H1 (cell line): Measurements from ENCODE around the gene MYL3. TPM values are rescaled to one million over a fixed set of nuclear protein-coding genes. Genes with fewer than 3 reads are reported as not detected.

Experiments
- CTCF ChIA-PET: fragments of 300-600 bp; sonication (Branson Sonifier 250); formaldehyde crosslinking; loops from one replicate; lab custom pipeline; 2021; ENCODE audit not compliant: partially characterized antibody; lab: Charles Lee
- POLR2A ChIA-PET: fragments of 300-600 bp; sonication (Branson Sonifier 250); formaldehyde crosslinking; loops from one replicate; lab custom pipeline; 2021; ENCODE audit warnings: inconsistent platforms; ENCODE audit not compliant: partially characterized antibody; lab: Charles Lee
- DNase-seq, 2 experiments: peaks; one replicate each; pipeline versions ENCODE4 v3.0.0 to v3.0.0-alpha.2; 2010 to 2022; ENCODE audit warnings: low spot score in 2 of 2, low read depth in 1 of 2, mixed read lengths in 1 of 2
- FAIRE-seq: peaks from 2 replicates; lab custom pipeline; 2011; peaks lifted over from hg19 to GRCh38; lab: Jason Lieb, UNC
- H2AFZ ChIP-seq: 2 replicates; pipeline ENCODE4 v1.8.1; 2012; ENCODE audit warnings: low read length, inconsistent platforms
- H2AK5ac ChIP-seq: 2 replicates; pipeline ENCODE4 v1.6.1; 2013; ENCODE audit warnings: low read depth, low read length
- H2BK120ac ChIP-seq: replicated peaks from 2 replicates; pipeline ENCODE3; 2013; ENCODE audit warnings: low read depth, low read length, inconsistent platforms
- H2BK12ac ChIP-seq: 2 replicates; pipeline ENCODE4 v1.6.1; 2013; ENCODE audit warnings: low read depth, low read length
- H2BK15ac ChIP-seq: 2 replicates; pipeline ENCODE4 v1.6.1; 2013; ENCODE audit warnings: low read length
- H2BK20ac ChIP-seq: 2 replicates; pipeline ENCODE4 v1.6.1; 2013; ENCODE audit warnings: low read length
- H2BK5ac ChIP-seq: 2 replicates; pipeline ENCODE4 v1.6.1; 2013; ENCODE audit warnings: low read depth, low read length
- H3K14ac ChIP-seq: 2 replicates; pipeline ENCODE4 v1.6.1; 2013; ENCODE audit warnings: inconsistent platforms; ENCODE audit not compliant: insufficient read length
- H3K18ac ChIP-seq: 2 replicates; pipeline ENCODE4 v1.6.1; 2013; ENCODE audit warnings: low read length; ENCODE audit errors: extremely low read depth
- H3K23ac ChIP-seq: 2 replicates; pipeline ENCODE4 v1.6.1; 2013; ENCODE audit warnings: inconsistent platforms; ENCODE audit not compliant: insufficient read length
- H3K23me2 ChIP-seq: 2 replicates; pipeline ENCODE4 v1.6.1; 2013; ENCODE audit warnings: low read depth, low read length
- H3K27ac ChIP-seq: 2 replicates; pipeline ENCODE4 v1.6.1; 2011; ENCODE audit warnings: low read depth, low read length, inconsistent platforms
- H3K27me3 ChIP-seq, 4 experiments: replicated peaks in 1 of 4; 1 replicate in 1 of 4; 2 replicates in 3 of 4; pipeline versions ENCODE4 v1.6.1 to v1.8.1; 2011 to 2013; ENCODE audit warnings: low read length in 3 of 4, mild to moderate bottlenecking in 3 of 4, inconsistent platforms in 2 of 4, mixed read lengths in 2 of 4, moderate library complexity in 1 of 4; ENCODE audit not compliant: control insufficient read depth in 3 of 4, insufficient read depth in 3 of 4; ENCODE audit errors: extremely low read depth in 1 of 4
- H3K36me3 ChIP-seq, 4 experiments: 2 replicates each; pipeline versions ENCODE4 v1.6.1 to v1.8.1; 2011 to 2013; ENCODE audit warnings: mild to moderate bottlenecking in 4 of 4, low read length in 3 of 4, moderate library complexity in 2 of 4, control low read depth in 1 of 4, inconsistent platforms in 1 of 4; ENCODE audit not compliant: insufficient read depth in 4 of 4, control insufficient read depth in 2 of 4
- H3K4ac ChIP-seq: replicated peaks from 2 replicates; pipeline ENCODE3; 2013; ENCODE audit warnings: low read length, low read depth, mixed read lengths, inconsistent platforms; ENCODE audit not compliant: insufficient read length
- H3K4me1 ChIP-seq, 4 experiments: replicated peaks in 1 of 4; 1 replicate in 1 of 4; 2 replicates in 3 of 4; pipeline versions ENCODE4 v1.6.1 to v1.8.1; 2011 to 2013; ENCODE audit warnings: low read length in 3 of 4, inconsistent platforms in 2 of 4, mixed read lengths in 1 of 4; ENCODE audit not compliant: insufficient read depth in 4 of 4, control insufficient read depth in 3 of 4
- H3K4me2 ChIP-seq, 2 experiments: 2 replicates each; pipeline versions ENCODE4 v1.6.1 to v1.8.1; 2011 to 2013; ENCODE audit warnings: low read depth in 2 of 2, low read length in 2 of 2, control low read depth in 1 of 2, inconsistent platforms in 1 of 2, mild to moderate bottlenecking in 1 of 2; ENCODE audit not compliant: insufficient read depth in 1 of 2
- H3K4me3 ChIP-seq, 4 experiments: fragments of 200-600, 300-600 bp in 1 of 4; sonication (generic), shearing (Covaris generic), sonication (Bioruptor Twin) in 1 of 4; 2 replicates each; pipeline versions ENCODE4 v1.5.1 to v1.8.1; 2011 to 2016; ENCODE audit warnings: low read length in 4 of 4, low read depth in 3 of 4, control low read depth in 2 of 4, inconsistent platforms in 2 of 4, mild to moderate bottlenecking in 2 of 4, mixed read lengths in 1 of 4, moderate library complexity in 1 of 4; ENCODE audit not compliant: insufficient read depth in 2 of 4; ENCODE audit errors: extremely low read depth in 1 of 4
- H3K56ac ChIP-seq: replicated peaks from 2 replicates; pipeline ENCODE3; 2013; ENCODE audit warnings: low read depth, mild to moderate bottlenecking, mixed read lengths, low read length, inconsistent platforms; ENCODE audit not compliant: insufficient read length
- H3K79me1 ChIP-seq: 2 replicates; pipeline ENCODE4 v1.6.1; 2013; ENCODE audit warnings: low read depth, low read length, control low read depth
- H3K79me2 ChIP-seq, 2 experiments: 2 replicates each; pipeline versions ENCODE4 v1.6.1 to v1.8.1; 2012 to 2013; ENCODE audit warnings: low read length in 2 of 2, mild to moderate bottlenecking in 2 of 2, inconsistent platforms in 1 of 2; ENCODE audit not compliant: insufficient read depth in 2 of 2, control insufficient read depth in 1 of 2
- H3K9ac ChIP-seq, 4 experiments: replicated peaks in 1 of 4; 1 replicate in 1 of 4; 2 replicates in 3 of 4; pipeline versions ENCODE4 v1.6.1 to v1.8.1; 2011 to 2013; ENCODE audit warnings: low read depth in 3 of 4, low read length in 3 of 4, control low read depth in 2 of 4, mild to moderate bottlenecking in 2 of 4, moderate library complexity in 2 of 4, inconsistent platforms in 1 of 4; ENCODE audit errors: extremely low read depth in 1 of 4
- H3K9me3 ChIP-seq, 2 experiments: 2 replicates each; pipeline versions ENCODE4 v1.6.1 to v1.8.1; 2012 to 2013; ENCODE audit warnings: mild to moderate bottlenecking in 2 of 2, moderate library complexity in 2 of 2, control low read depth in 1 of 2, inconsistent platforms in 1 of 2, low read depth in 1 of 2, low read length in 1 of 2, mixed read lengths in 1 of 2; ENCODE audit not compliant: insufficient read depth in 2 of 2
- H4K20me1 ChIP-seq, 2 experiments: replicated peaks in 1 of 2; 2 replicates each; pipeline versions ENCODE3 to v1.8.1; 2011 to 2013; ENCODE audit warnings: inconsistent platforms in 2 of 2, low read length in 2 of 2, mild to moderate bottlenecking in 1 of 2; ENCODE audit not compliant: insufficient read depth in 2 of 2, control insufficient read depth in 1 of 2
- H4K5ac ChIP-seq: 2 replicates; pipeline ENCODE4 v1.6.1; 2013; ENCODE audit warnings: low read length, low read depth, mixed read lengths, inconsistent platforms; ENCODE audit not compliant: insufficient read length
- H4K8ac ChIP-seq: 2 replicates; pipeline ENCODE4 v1.8.0; 2013; ENCODE audit warnings: mild to moderate bottlenecking, moderate library complexity, low read length, inconsistent platforms; ENCODE audit not compliant: insufficient read depth; ENCODE audit errors: extremely low read depth
- H4K91ac ChIP-seq: replicated peaks from 2 replicates; pipeline ENCODE3; 2013; ENCODE audit warnings: low read length, mixed read lengths, inconsistent platforms; ENCODE audit not compliant: insufficient read length
- CBX8 ChIP-seq: fragments of 300-800, 300-1000 bp; sonication (generic); IDR thresholded peaks from 2 replicates; pipeline ENCODE4 v1.7.1; 2016; ENCODE audit warnings: low read depth, low read length, borderline replicate concordance
- EZH2 ChIP-seq: fragments of 200-600 bp; sonication (generic); IDR thresholded peaks from 2 replicates; pipeline ENCODE4 v1.7.1; 2012; ENCODE audit warnings: low read depth, mild to moderate bottlenecking, moderate library complexity, low read length, inconsistent platforms; ENCODE audit not compliant: severe bottlenecking
- GTF2F1 ChIP-seq: IDR thresholded peaks from 2 replicates; pipeline ENCODE4 v1.6.1; 2012; ENCODE audit warnings: low read depth, low read length, improper control_type of control experiment, borderline replicate concordance
- KDM1A ChIP-seq: fragments of 200-600, 300-600 bp; sonication (generic); IDR thresholded peaks from 2 replicates; pipeline ENCODE4 v1.7.1; 2016; ENCODE audit warnings: mild to moderate bottlenecking, low read length, borderline replicate concordance
- KDM5A ChIP-seq: fragments of 200-600 bp; IDR thresholded peaks from 2 replicates; pipeline ENCODE4 v1.7.1; 2012; ENCODE audit warnings: mild to moderate bottlenecking, low read length, inconsistent platforms, mixed read lengths
- SP2 ChIP-seq: IDR thresholded peaks from 2 replicates; pipeline ENCODE4 v1.6.1; 2012; ENCODE audit warnings: mild to moderate bottlenecking, low read length, inconsistent platforms
- SUZ12 ChIP-seq: fragments of 200-600 bp; sonication (generic); IDR thresholded peaks from 2 replicates; pipeline ENCODE4 v1.6.1; 2012; ENCODE audit warnings: mild to moderate bottlenecking, inconsistent platforms, low read length, moderate library complexity, mixed read lengths
- TAF7 ChIP-seq: optimal IDR thresholded peaks from 2 replicates; pipeline ENCODE3; 2011; ENCODE audit warnings: low read depth, mild to moderate bottlenecking, inconsistent platforms, low read length, moderate library complexity, borderline replicate concordance
- WGBS, 2 experiments: shearing (Covaris generic) in 1 of 2; methylation state at CpG; one replicate each; pipeline versions ENCODE4 v1.1.6 to v1.1.7; 2013 to 2015; ENCODE audit warnings: low lambda C conversion rate in 2 of 2, mixed read lengths in 2 of 2, inconsistent platforms in 1 of 2, low coverage in 1 of 2, missing lambda C conversion rate in 1 of 2; ENCODE audit not compliant: insufficient replicate concordance in 2 of 2, insufficient coverage in 1 of 2, insufficient read length in 1 of 2; ENCODE audit errors: extremely low coverage in 1 of 2, missing lambda C conversion rate in 1 of 2; 5-methylcytosine and 5-hydroxymethylcytosine counted together
- polyA plus RNA-seq, 7 experiments: library from polyadenylated mRNA; depleted of rRNA in 3 of 7; stranded (reverse) in 5 of 7; unstranded in 2 of 7; fragments of >200 nt in 5 of 7; fragments of 200-250 nt in 2 of 7; gene quantifications; 1 replicate in 5 of 7; 2 replicates in 1 of 7; 4 replicates in 1 of 7; pipeline versions ENCODE4 v1.2.1 to v1.2.3, GENCODE V29; 2011 to 2013; ENCODE audit warnings: missing spikeins in 2 of 7, mixed read lengths in 2 of 7
- total RNA-seq: library from RNA; stranded (reverse); fragmentation: NEBNext Ultra II Directional; extraction: Animal tissue kit (Norgen Biotek cat#: 25700); gene quantifications from 2 replicates; pipeline ENCODE4 v1.2.1, GENCODE V29; 2021
- TF ChIP-seq, protein P1 (sequence below): IDR thresholded peaks from 2 replicates; pipeline ENCODE4 v1.6.1; 2011; ENCODE audit warnings: low read depth, mild to moderate bottlenecking, low read length; ENCODE audit not compliant: insufficient read depth

The MYL3 gene
- total and polyA plus RNA-seq, 2 of the 8 experiments (the other 6 are each of a cell fraction or from before 2014, with no cell fraction given): 0.06 TPM; not detected in 1

DNA sequence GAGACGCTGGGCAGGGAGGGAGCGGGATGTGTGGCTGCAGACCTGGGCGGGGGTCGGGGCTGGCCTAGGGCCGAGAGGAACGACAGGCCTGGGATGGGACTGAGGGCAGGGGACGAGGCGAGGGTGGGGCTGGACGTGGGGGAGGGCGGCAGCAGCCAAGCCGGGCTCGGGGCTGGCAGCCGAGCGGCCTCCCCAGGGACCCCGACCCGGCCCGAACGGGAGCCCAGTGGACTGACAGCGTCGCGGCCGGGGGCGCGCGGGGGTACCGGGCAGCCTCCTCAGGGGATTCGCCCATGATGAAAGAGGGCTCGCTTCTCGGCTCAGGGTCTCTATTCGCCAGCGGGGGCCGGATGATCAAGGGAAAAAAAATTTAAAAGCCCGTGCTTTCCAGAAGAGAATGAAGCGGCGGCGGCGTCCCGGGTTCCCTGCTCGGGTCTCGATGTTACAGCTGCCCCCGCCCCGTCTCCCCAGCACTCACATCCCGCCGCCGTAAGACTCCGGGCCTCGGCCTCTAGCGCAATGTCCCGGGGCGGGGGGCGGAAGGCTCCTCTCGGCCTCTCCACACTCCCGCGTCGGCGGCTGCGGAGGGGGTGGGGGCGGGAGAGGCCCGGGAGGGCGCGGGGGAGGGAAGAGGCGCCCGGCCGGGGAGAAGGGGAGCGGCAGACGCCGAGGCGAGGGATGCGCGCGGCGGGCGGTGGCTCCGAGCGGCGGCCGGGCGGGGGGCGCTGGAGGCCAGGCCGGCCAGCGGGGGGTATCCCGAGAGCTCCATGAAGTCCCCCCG lies 18.5 kb upstream of the MYL3 start:
- Histone ChIP-seq H3K14ac (no peak overlapping the region), H3K4me2 (peak overlapping the region; percentile 74 to 99), H2AK5ac (no peak overlapping the region), H2AFZ (no peak overlapping the region), H3K4ac (no peak overlapping the region), H3K23ac (no peak overlapping the region), H3K56ac (no peak overlapping the region), H2BK120ac (no peak overlapping the region), H3K23me2 (peaks cover 11% of the 10 kb centered on the region; the same call in 1 of the 2 replicates), H3K27ac (no peak overlapping the region), H3K9me3 (no peaks in the 10 kb centered on the region), H3K27me3 (peaks cover 53 to 93% (median 85%) of the 10 kb centered on the region in 4 experiments), H4K5ac (no peak overlapping the region), H3K9ac (no peak overlapping the region), H2BK5ac (no peak overlapping the region), H3K36me3 (no peaks in the 10 kb centered on the region), H3K4me3 (peak overlapping the region; percentile 57 to 75 (median 64)), H4K8ac (no peak overlapping the region; the same call in 1 of the 2 replicates), H4K20me1 (peaks cover 7 to 17% of the 10 kb centered on the region in 2 experiments), H3K79me2 (no peaks in the 10 kb centered on the region), H3K79me1 (no peaks in the 10 kb centered on the region), H2BK20ac (no peak overlapping the region), H4K91ac (no peak overlapping the region), H2BK12ac (no peak overlapping the region), H3K4me1 (peaks cover 0 to 10% (median 5%) of the 10 kb centered on the region in 4 experiments; a peak in 6 of 7 replicates), H2BK15ac (no peak overlapping the region), H3K18ac (peak overlapping the region; percentile 32; the same call in 1 of the 2 replicates)
- 3% methylated on average over 26 of the region's 83 CpGs; no CpG with 5 or more reads in 1 of the 2 experiments for WGBS, 2 experiments
- CTCF ChIA-PET: interaction anchor here (0.8 to 13.1 kb wide), 5 partner anchors 11 to 195 kb away, joined by 3 to 88 read pairs (median 7); no protein-coding TSS in a partner anchor
- TF ChIP-seq EZH2: peak; percentile 12
- TF ChIP-seq SP2: no peak
- no peak for TF ChIP-seq CBX8
- TF ChIP-seq GTF2F1: no peak
- no peak for TF ChIP-seq KDM5A
- peak; percentile 6; the same call in 1 of the 2 replicates for TF ChIP-seq SUZ12
- TF ChIP-seq, protein P1, sequence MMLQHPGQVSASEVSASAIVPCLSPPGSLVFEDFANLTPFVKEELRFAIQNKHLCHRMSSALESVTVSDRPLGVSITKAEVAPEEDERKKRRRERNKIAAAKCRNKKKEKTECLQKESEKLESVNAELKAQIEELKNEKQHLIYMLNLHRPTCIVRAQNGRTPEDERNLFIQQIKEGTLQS: no peak
- TF ChIP-seq KDM1A: no peak
- no peak for TF ChIP-seq TAF7
- POLR2A ChIA-PET: interaction anchor here (1.0 to 1.6 kb wide), 4 partner anchors 10 to 16 kb away, joined by 3 to 5 read pairs (median 4); no protein-coding TSS in a partner anchor
- DNase-seq: peak in 1 of 2 experiments; percentile 67
- no peak for FAIRE-seq
